ENCODE measurements around the gene SLC2A5. TPM values are rescaled to one million over a fixed set of nuclear protein-coding genes. Genes with fewer than 3 reads are reported as not detected.

SLC2A5 gene
- total and polyA plus RNA-seq, 2 of the 4 experiments (the other 2 are of a cell fraction), result 0.03 to 0.18 TPM

- Histone ChIP-seq H3K56ac (ENCODE audit: extremely low read depth, insufficient read depth, low read length) (no peak overlapping the region), H3K9me3 (ENCODE audit: control insufficient read depth, insufficient read depth, low read length) (peaks cover 6% of the 10 kb centered on the region), H2AK9ac (replicated peaks; ENCODE audit: low read depth, low read length, poor library complexity) (no peak overlapping the region), H2BK120ac (ENCODE audit: low read depth, low read length) (no peak overlapping the region), H3K27ac (ENCODE audit: insufficient read depth, low read length) (no peak overlapping the region), H2AFZ (replicated peaks; ENCODE audit: low read length, poor library complexity) (no peak overlapping the region), H3K23ac (ENCODE audit: low read depth, low read length) (no peak overlapping the region), H2BK15ac (ENCODE audit: low read depth, low read length) (no peak overlapping the region), H2BK20ac (ENCODE audit: low read depth, low read length) (no peak overlapping the region), H3K79me1 (ENCODE audit: low read depth in 1 of 2, low read length in 2 of 2) (no peaks in the 10 kb centered on the region), H4K20me1 (ENCODE audit: insufficient read depth, low read length) (no peaks in the 10 kb centered on the region), H3K36me3 (ENCODE audit: control insufficient read depth, insufficient read depth, low read length) (no peaks in the 10 kb centered on the region), H4K5ac (ENCODE audit: low read depth, low read length) (no peak overlapping the region), H3K4me2 (ENCODE audit: low read depth, low read length) (no peak overlapping the region), H3K27me3 (ENCODE audit: control insufficient read depth, insufficient read depth, low read length) (peaks cover 18% of the 10 kb centered on the region), H3K4ac (ENCODE audit: low read depth, low read length) (no peak overlapping the region), H4K8ac (ENCODE audit: low read depth in 2 of 2, low read length in 2 of 2) (no peak overlapping the region), H3K18ac (ENCODE audit: low read depth, low read length) (no peak overlapping the region), H3K4me3 (ENCODE audit: insufficient read depth, low read depth, low read length) (no peak overlapping the region), H3K9ac (ENCODE audit: low read depth, low read length) (no peak overlapping the region), H2AK5ac (ENCODE audit: low read depth, low read length) (no peak overlapping the region), H3K14ac (replicated peaks; ENCODE audit: low read depth, low read length) (no peak overlapping the region), H2BK5ac (ENCODE audit: low read depth, low read length, poor library complexity, severe bottlenecking) (no peak overlapping the region), H3K9me1 (ENCODE audit: insufficient read depth, low read length) (no peaks in the 10 kb centered on the region), H4K91ac (ENCODE audit: insufficient read depth, low read depth, low read length) (no peak overlapping the region; the same call in 1 of the 2 replicates), H3K4me1 (ENCODE audit: control insufficient read depth, insufficient read depth, low read length) (peaks cover 8% of the 10 kb centered on the region)
- intact Hi-C loops (cut with micrococcal nuclease), result no loop called here
- 66% methylated on average over 2 of the region's 8 CpGs; no CpG with 5 or more reads in 1 of the 2 experiments for WGBS, 2 experiments (ENCODE audit: extremely low coverage in 2 of 2, insufficient read length in 1 of 2)
- no peak for TF ChIP-seq CEBPB (IDR thresholded peaks at IDR 0.05; ENCODE audit: low read depth, low read length)
- POLR2A ChIA-PET (ENCODE audit: unreplicated experiment), result no interaction called here
- dilution Hi-C loops (cut with HindIII; ENCODE audit: low sequenced_read_pairs, unreplicated experiment), result no loop called here
- in situ Hi-C loops (cut with MboI; ENCODE audit: low sequenced_read_pairs), result no loop called here
- CTCF ChIA-PET, result no interaction called here
- no TSS peak for BruUV-seq (replicated peaks)
- no peak for DNase-seq
- ATAC-seq (ENCODE audit: low read depth), result peak; percentile 53
Observed at GRCh38 chr1:9084906-9085305, 15.5 kb upstream of the SLC2A5 start.
